Effector CD4-positive, alpha-beta T cell (primary cell): Measurements from ENCODE around the gene ERI2.
"Not testable (repeated sequence)": the region's sequence is repeated elsewhere in the genome, so short reads cannot be mapped to it uniquely, and the experiment has no call there.

Experiments
- DNase-seq: peaks from one replicate; pipeline ENCODE4 v3.0.0-alpha.2; 2020

ERI2 gene

GRCh38 chr16:20762404-20763123 lies 43.7 kb downstream of the ERI2 start:
- no peak for DNase-seq

GRCh38 chr16:20761175-20761574 lies 45.1 kb downstream of the ERI2 start:
- no peak for DNase-seq

- no peak for DNase-seq
Observed at GRCh38 chr16:20760346-20760745, 45.9 kb downstream of the ERI2 start.

- not testable (repeated sequence) for DNase-seq
Observed at GRCh38 chr16:20755799-20756198, 50.5 kb downstream of the ERI2 start.

GRCh38 chr16:20755238-20755637 lies 51.0 kb downstream of the ERI2 start:
- no peak for DNase-seq

GRCh38 chr16:20753727-20754126 lies 52.5 kb downstream of the ERI2 start:
- DNase-seq: no peak

- no peak for DNase-seq
Observed at GRCh38 chr16:20750558-20750957, 55.7 kb downstream of the ERI2 start.

GRCh38 chr16:20749474-20749873 lies 56.8 kb downstream of the ERI2 start:
- no peak for DNase-seq

- DNase-seq: no peak
Observed at GRCh38 chr16:20747030-20747816, 59.0 kb downstream of the ERI2 start.

- no peak for DNase-seq
Observed at GRCh38 chr16:20746461-20746860, 59.8 kb downstream of the ERI2 start.
